Ishikawa (cell line): ENCODE results near the gene CLDN1.

Experiments
- CEBPB ChIP-seq: IDR thresholded peaks from 2 replicates; pipeline ENCODE4 v1.6.1; 2012
- CREB1 ChIP-seq: IDR thresholded peaks from 2 replicates; pipeline ENCODE4 v1.6.1; 2012; ENCODE audit warnings: low read depth
- EGR1 ChIP-seq: IDR thresholded peaks from 2 replicates; pipeline ENCODE4 v1.6.1; 2012
- EP300 ChIP-seq: IDR thresholded peaks from 2 replicates; pipeline ENCODE4 v1.6.1; 2012; ENCODE audit warnings: borderline replicate concordance
- FOXM1 ChIP-seq: IDR thresholded peaks from 2 replicates; pipeline ENCODE4 v1.6.1; 2012; ENCODE audit warnings: low read depth, borderline replicate concordance
- MAX ChIP-seq: IDR thresholded peaks from 2 replicates; pipeline ENCODE4 v1.6.1; 2012
- NFIC ChIP-seq: IDR thresholded peaks from 2 replicates; pipeline ENCODE4 v1.6.1; 2012
- RAD21 ChIP-seq: IDR thresholded peaks from 2 replicates; pipeline ENCODE4 v1.6.1; 2012; ENCODE audit warnings: low read depth
- REST ChIP-seq: IDR thresholded peaks from 2 replicates; pipeline ENCODE4 v1.6.1; 2012; ENCODE audit warnings: low read depth, mild to moderate bottlenecking
- TAF1 ChIP-seq: IDR thresholded peaks from 2 replicates; pipeline ENCODE4 v1.6.1; 2012; ENCODE audit warnings: low read depth, mild to moderate bottlenecking
- TCF12 ChIP-seq: IDR thresholded peaks from 2 replicates; pipeline ENCODE4 v1.6.1; 2012; ENCODE audit warnings: low read depth
- TEAD4 ChIP-seq: IDR thresholded peaks from 2 replicates; pipeline ENCODE4 v1.6.1; 2012
- USF1 ChIP-seq: IDR thresholded peaks from 2 replicates; pipeline ENCODE4 v1.6.1; 2012
- YY1 ChIP-seq: IDR thresholded peaks from 2 replicates; pipeline ENCODE4 v1.6.1; 2012; ENCODE audit warnings: low read depth
- ZBTB7A ChIP-seq: IDR thresholded peaks from 2 replicates; pipeline ENCODE4 v1.6.1; 2012; ENCODE audit warnings: low read depth

The CLDN1 gene

GRCh38 chr3:190321789-190322603 lies at the start of gene CLDN1:
TSS of gene CLDN1 (minus strand) at chr3:190322446. CDS start at chr3:190322206, 240 bp downstream.
- TF ChIP-seq EGR1 (no peak), NFIC (no peak), USF1 (no peak), TEAD4 (no peak), RAD21 (peak; percentile 85), FOXM1 (no peak), TCF12 (no peak; the same call in 1 of the 2 replicates), ZBTB7A (peak; percentile 86), EP300 (peak; percentile 39; the same call in 1 of the 2 replicates), TAF1 (0 out of 2 replicates have a peak, but pooled peaks have one; percentile 47), MAX (no peak; the same call in none of the 2 replicates), REST (no peak), CREB1 (no peak), CEBPB (no peak), YY1 (peak; percentile 35; the same call in 1 of the 2 replicates)

GRCh38 chr3:190371152-190371551 lies 48.9 kb upstream of the CLDN1 start:
- TF ChIP-seq RAD21 (no peak), USF1 (no peak), NFIC (no peak), FOXM1 (no peak), MAX (no peak), EGR1 (no peak)

- TF ChIP-seq FOXM1, result no peak
- no peak for TF ChIP-seq EP300
- no peak for TF ChIP-seq TCF12
- TF ChIP-seq MAX, result no peak
- TF ChIP-seq EGR1, result no peak
- TF ChIP-seq YY1, result no peak
- no peak for TF ChIP-seq REST
- TF ChIP-seq CREB1, result no peak
- TF ChIP-seq TAF1, result no peak
- no peak for TF ChIP-seq RAD21
- TF ChIP-seq CEBPB, result no peak
- no peak for TF ChIP-seq ZBTB7A
- no peak for TF ChIP-seq TEAD4
- no peak for TF ChIP-seq USF1
- TF ChIP-seq NFIC, result no peak
These were observed 48.1 kb upstream of the CLDN1 start for GRCh38 chr3:190370369-190370768.

- TF ChIP-seq RAD21, result no peak
- TF ChIP-seq ZBTB7A, result no peak
- TF ChIP-seq FOXM1, result no peak
- no peak for TF ChIP-seq CEBPB
- TF ChIP-seq USF1, result no peak
- no peak for TF ChIP-seq REST
- no peak for TF ChIP-seq EGR1
- no peak for TF ChIP-seq NFIC
- TF ChIP-seq MAX, result no peak
- no peak for TF ChIP-seq EP300
- TF ChIP-seq TEAD4, result no peak
- TF ChIP-seq CREB1, result no peak
These were observed 47.5 kb upstream of the CLDN1 start for GRCh38 chr3:190369668-190370295.
